Sigmoid colon (tissue), 7 donors: ENCODE results near the gene INTS6L. TPM values are rescaled to one million over a fixed set of nuclear protein-coding genes. Genes with fewer than 3 reads are reported as not detected.

Experiments used
- DNase-seq: peaks from one replicate; pipeline ENCODE4 v3.0.0-alpha.2; 2019
- H3K27ac ChIP-seq, 4 donors: fragments of 200-600 bp; sonication (generic); one replicate each; pipeline ENCODE4 v1.5.1; 2016 to 2019; ENCODE audit warnings: mild to moderate bottlenecking in 1 of 4
- H3K27me3 ChIP-seq, 3 donors: fragments of 200-600 bp; sonication (generic); one replicate each; pipeline ENCODE4 v1.5.1; 2019; ENCODE audit warnings: mild to moderate bottlenecking in 1 of 3
- H3K36me3 ChIP-seq, 4 donors: fragments of 200-600 bp; sonication (generic); one replicate each; pipeline ENCODE4 v1.5.1; 2016 to 2019
- H3K4me1 ChIP-seq, 4 donors: fragments of 200-600 bp; sonication (generic); one replicate each; pipeline ENCODE4 v1.5.1; 2017 to 2019
- H3K4me3 ChIP-seq, 4 donors: fragments of 200-600 bp; sonication (generic); one replicate each; pipeline ENCODE4 v1.5.1; 2017 to 2019; ENCODE audit warnings: mild to moderate bottlenecking in 2 of 4, moderate library complexity in 1 of 4
- H3K9me3 ChIP-seq, 4 donors: fragments of 200-600 bp in 3 of 4; sonication (generic) in 3 of 4; one replicate each; pipeline versions ENCODE4 v1.5.1 to v1.6.1; 2013 to 2019
- CTCF ChIP-seq, 4 experiments: fragments of 450-650 bp in 3 of 4; fragments of 200-600 bp in 1 of 4; IDR thresholded peaks; one replicate each; pipeline ENCODE4 v1.5.1; 2016 to 2019; ENCODE audit warnings: antibody characterized with exemption in 4 of 4, mild to moderate bottlenecking in 3 of 4, moderate library complexity in 2 of 4
- EP300 ChIP-seq, 4 donors: sonication (generic); formaldehyde crosslinking; IDR thresholded peaks; one replicate each; pipeline ENCODE4 v1.6.1; 2017; ENCODE audit warnings: antibody characterized with exemption in 4 of 4
- POLR2A ChIP-seq, 2 donors: fragments of 450-650 bp; IDR thresholded peaks; one replicate each; pipeline ENCODE4 v1.6.1; 2016; ENCODE audit warnings: antibody characterized with exemption in 2 of 2, mild to moderate bottlenecking in 2 of 2, moderate library complexity in 2 of 2
- POLR2AphosphoS5 ChIP-seq, 4 donors: sonication (generic); formaldehyde crosslinking; IDR thresholded peaks; one replicate each; pipeline ENCODE4 v1.6.1; 2017; ENCODE audit warnings: antibody characterized with exemption in 4 of 4
- WGBS, 2 donors: extraction: QIAGEN DNeasy Blood & Tissue Kit; methylation state at CpG; one replicate each; pipeline ENCODE4 v1.1.7; 2013; 5-methylcytosine and 5-hydroxymethylcytosine counted together
- intact Hi-C: fragments of 100-400 bp; cut with DNase I; formaldehyde crosslinking; loops from one replicate; pipeline ENCODE4 v1.15.1; 2023
- polyA plus RNA-seq, 3 donors: library from polyadenylated mRNA; stranded (reverse); fragments of 200-250 nt; gene quantifications; one replicate each; pipeline ENCODE4 v1.2.3, GENCODE V29; 2013
- total RNA-seq, 4 donors: library from RNA; depleted of rRNA; stranded (reverse); fragments of >200 nt; gene quantifications; one replicate each; pipeline ENCODE4 v1.1.0, GENCODE V29; 2016
- donor health status: healthy with polysubstance abuse.
- donor health status: Bipolar disorder and iron deficiency.
- donor health status: healthy.

INTS6L gene
- total and polyA plus RNA-seq, 7 donors, result 2.3 to 10.5 (median 8.7) TPM

GRCh38 chrX:135512508-135513129, 7.8 kb upstream of the INTS6L start:
- TF ChIP-seq POLR2A (IDR thresholded peaks at IDR 0.05) (no peak), EP300 (IDR thresholded peaks at IDR 0.05) (no peak), POLR2AphosphoS5 (IDR thresholded peaks at IDR 0.05) (no peak), CTCF (IDR thresholded peaks at IDR 0.05) (no peak)
- Histone ChIP-seq H3K27me3 (no peaks in the 10 kb centered on the region), H3K4me3 (no peak overlapping the region), H3K4me1 (no peaks in the 10 kb centered on the region), H3K9me3 (no peaks in the 10 kb centered on the region), H3K27ac (no peak overlapping the region), H3K36me3 (no peaks in the 10 kb centered on the region)
- intact Hi-C loops, result no loop called here
- no peak for DNase-seq
- 80 to 87% methylated on average over 3 of the region's 3 CpGs for WGBS, 2 donors

DNA sequence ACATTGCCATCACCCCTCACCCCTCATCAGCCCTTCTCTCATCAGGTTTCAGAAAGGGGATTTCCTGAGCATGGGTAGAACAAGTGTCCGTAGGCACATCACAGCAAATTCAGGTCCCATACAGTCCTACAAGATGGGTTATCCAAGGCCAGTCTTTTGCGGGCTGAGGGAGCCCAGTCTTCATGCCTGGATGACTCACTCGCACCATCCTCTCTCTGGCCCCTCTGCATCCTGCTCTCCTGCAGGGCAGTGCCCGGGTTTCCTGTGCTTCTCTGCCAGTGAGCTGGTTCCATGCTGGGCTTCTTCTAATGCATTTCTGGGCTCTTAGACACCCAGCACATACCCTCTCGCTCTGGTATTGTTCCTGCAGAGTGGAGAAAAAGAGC, 7.3 kb upstream of the INTS6L start:
- Histone ChIP-seq H3K4me3 (no peak overlapping the region), H3K36me3 (no peaks in the 10 kb centered on the region), H3K4me1 (no peaks in the 10 kb centered on the region), H3K27me3 (no peaks in the 10 kb centered on the region), H3K27ac (no peak overlapping the region), H3K9me3 (no peaks in the 10 kb centered on the region)
- intact Hi-C loops, result no loop called here
- DNase-seq, result no peak
- TF ChIP-seq CTCF (IDR thresholded peaks at IDR 0.05) (no peak), POLR2AphosphoS5 (IDR thresholded peaks at IDR 0.05) (no peak), POLR2A (IDR thresholded peaks at IDR 0.05) (no peak), EP300 (IDR thresholded peaks at IDR 0.05) (no peak)
- 91 to 94% methylated on average over 5 of the region's 5 CpGs for WGBS, 2 donors

- H3K9me3 ChIP-seq, result no peaks in the 10 kb centered on the region
- no peaks in the 10 kb centered on the region for H3K4me1 ChIP-seq
- no peak for DNase-seq
- no peak overlapping the region for H3K27ac ChIP-seq
- H3K27me3 ChIP-seq, result no peaks in the 10 kb centered on the region
- no peaks in the 10 kb centered on the region for H3K36me3 ChIP-seq
- H3K4me3 ChIP-seq, result no peak overlapping the region
- no peak for TF ChIP-seq EP300 (IDR thresholded peaks at IDR 0.05)
- 56 to 81% methylated on average over 1 of the region's 1 CpG for WGBS, 2 donors
- intact Hi-C loops, result no loop called here
Measured at GRCh38 chrX:135516376-135516775, 4.1 kb upstream of the INTS6L start.

DNA sequence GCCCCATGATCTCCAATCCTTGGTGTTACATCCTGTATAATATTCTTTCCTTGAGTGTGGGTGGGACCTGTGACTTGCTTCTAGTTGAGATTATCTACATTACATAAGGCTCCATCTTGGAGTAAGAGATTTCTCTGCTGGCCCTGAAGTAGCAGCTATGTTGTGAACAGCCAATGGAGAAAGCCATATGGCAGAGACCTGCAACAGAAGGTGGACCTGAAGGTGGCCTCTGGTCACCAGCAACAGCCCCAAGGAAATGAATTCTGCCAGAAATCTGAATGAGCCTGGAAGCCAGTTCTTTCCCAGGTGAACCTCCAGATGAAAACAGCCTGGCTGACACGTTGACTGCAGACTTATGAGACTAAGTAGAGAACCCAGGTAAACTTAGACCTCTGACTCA, 2.3 kb upstream of the INTS6L start:
- intact Hi-C loops, result no loop called here
- Histone ChIP-seq H3K27ac (no peak overlapping the region), H3K4me1 (peaks cover 0 to 5% (median 0%) of the 10 kb centered on the region in 4 donors), H3K36me3 (no peaks in the 10 kb centered on the region), H3K9me3 (no peaks in the 10 kb centered on the region), H3K27me3 (no peaks in the 10 kb centered on the region), H3K4me3 (no peak overlapping the region)
- no peak for DNase-seq
- WGBS, 2 donors, result 83 to 87% methylated on average over 1 of the region's 1 CpG
- TF ChIP-seq EP300 (IDR thresholded peaks at IDR 0.05) (no peak), POLR2AphosphoS5 (IDR thresholded peaks at IDR 0.05) (no peak), POLR2A (IDR thresholded peaks at IDR 0.05) (no peak), CTCF (IDR thresholded peaks at IDR 0.05) (no peak)

- 2% methylated on average over 12 of the region's 12 CpGs for WGBS, 2 donors
- no peak for TF ChIP-seq CTCF (IDR thresholded peaks at IDR 0.05)
- no peak for TF ChIP-seq POLR2AphosphoS5 (IDR thresholded peaks at IDR 0.05)
- TF ChIP-seq POLR2A (IDR thresholded peaks at IDR 0.05), result no peak
- no peak for TF ChIP-seq EP300 (IDR thresholded peaks at IDR 0.05)
- Histone ChIP-seq H3K27me3 (no peaks in the 10 kb centered on the region), H3K9me3 (no peaks in the 10 kb centered on the region), H3K27ac (peak overlapping the region; percentile 91 to 96 (median 94)), H3K4me3 (peak overlapping the region in 3 of 4 donors; percentile 65 to 80 (median 72)), H3K4me1 (peaks cover 0 to 5% (median 0%) of the 10 kb centered on the region in 4 donors), H3K36me3 (no peaks in the 10 kb centered on the region)
- no peak for DNase-seq
- intact Hi-C loops, result loop anchor here (5.0 to 10.0 kb wide), 3 partner anchors 98 to 977 kb away; partner anchors contain the start of genes HTATSF1, MMGT1 and SMIM10L2A
Measured at GRCh38 chrX:135520022-135520552, 373 bp upstream of the INTS6L start.
